Epithelial cell of esophagus (primary cell): ENCODE measurements around the gene SLC22A12.

ENCODE experiments used
- DNase-seq: peaks from one replicate; pipeline ENCODE4 v3.0.0; 2010; ENCODE audit warnings: low read depth
- H3K4me3 ChIP-seq: 2 replicates; pipeline ENCODE4 v1.5.1; 2011; ENCODE audit warnings: mild to moderate bottlenecking, low read length, control low read depth
- CTCF ChIP-seq: IDR thresholded peaks from 2 replicates; pipeline ENCODE4 v1.5.1; 2011; ENCODE audit warnings: low read depth, mild to moderate bottlenecking, low read length, control low read depth, inconsistent platforms; ENCODE audit not compliant: insufficient read depth; ENCODE audit errors: missing control alignments

The SLC22A12 gene

GRCh38 chr11:64546600-64546999, 44.4 kb upstream of the SLC22A12 start:
- no peak for DNase-seq
- TF ChIP-seq CTCF: no peak
- H3K4me3 ChIP-seq: no peak overlapping the region

- DNase-seq: no peak
- H3K4me3 ChIP-seq: no peak overlapping the region
- no peak for TF ChIP-seq CTCF
These were observed 41.1 kb upstream of the SLC22A12 start for GRCh38 chr11:64549969-64550368.

GRCh38 chr11:64553554-64554201, 37.3 kb upstream of the SLC22A12 start:
- H3K4me3 ChIP-seq: no peak overlapping the region
- DNase-seq: peak; percentile 48
- TF ChIP-seq CTCF: peak; percentile 99

- H3K4me3 ChIP-seq: no peak overlapping the region
- DNase-seq: no peak
- no peak for TF ChIP-seq CTCF
These were observed 34.8 kb upstream of the SLC22A12 start for GRCh38 chr11:64556044-64556720.

- no peak for TF ChIP-seq CTCF
- no peak overlapping the region for H3K4me3 ChIP-seq
- DNase-seq: no peak
These were observed 34.2 kb upstream of the SLC22A12 start for GRCh38 chr11:64556721-64557250.

- no peak for DNase-seq
- TF ChIP-seq CTCF: no peak
- H3K4me3 ChIP-seq: no peak overlapping the region
These were observed 32.8 kb upstream of the SLC22A12 start for GRCh38 chr11:64558065-64558745.
